K562 (cell line): ENCODE measurements around the gene SMIM10. TPM values are rescaled to one million over a fixed set of nuclear protein-coding genes. Genes with fewer than 3 reads are reported as not detected.

Source experiments
- BMI1 ChIP-seq: fragments of 150-350 bp; IDR thresholded peaks from 2 replicates; pipeline ENCODE4 v1.6.1; 2014; ENCODE audit warnings: low read length
- EGR1 ChIP-seq: fragments of 450-650 bp; conservative IDR thresholded peaks from 2 replicates; pipeline ENCODE4 v1.6.1; 2017; ENCODE audit warnings: mild to moderate bottlenecking
- ETV6 ChIP-seq, 3 experiments: fragments of 150-350 bp in 1 of 3; sonication (generic) in 1 of 3; formaldehyde crosslinking in 1 of 3; IDR thresholded peaks; 2 replicates each; pipeline versions ENCODE4 v1.6.1 to v1.8.0; 2014 to 2022; ENCODE audit warnings: borderline replicate concordance in 2 of 3, low read depth in 2 of 3, antibody characterized with exemption in 1 of 3, low read length in 1 of 3, mild to moderate bottlenecking in 1 of 3, missing genetic modification reagents in 1 of 3
- GABPA ChIP-seq: fragments of 200-800 bp; sonication (Bioruptor generic); conservative IDR thresholded peaks from 2 replicates; pipeline ENCODE4 v1.6.1; 2016; ENCODE audit warnings: low read depth, missing genetic modification characterization, missing compliant biosample characterization
- GATAD2B ChIP-seq: fragments of 450-650 bp; IDR thresholded peaks from 2 replicates; pipeline ENCODE4 v1.6.1; 2017; ENCODE audit warnings: mild to moderate bottlenecking, borderline replicate concordance
- HDAC2 ChIP-seq: fragments of 450-650 bp; IDR thresholded peaks from 2 replicates; pipeline ENCODE4 v1.6.1; 2016; ENCODE audit warnings: mild to moderate bottlenecking
- HMGN3 ChIP-seq: IDR thresholded peaks from 2 replicates; pipeline ENCODE4 v1.6.1; 2011; ENCODE audit warnings: borderline replicate concordance, low read depth, mild to moderate bottlenecking, mixed read lengths, low read length; ENCODE audit not compliant: insufficient read length; ENCODE audit errors: extremely low read depth
- KHSRP ChIP-seq: fragments of 450-650 bp; IDR thresholded peaks from 2 replicates; pipeline ENCODE4 v1.6.1; 2017
- NFYB ChIP-seq: IDR thresholded peaks from 2 replicates; pipeline ENCODE4 v1.6.1; 2011; ENCODE audit warnings: mild to moderate bottlenecking, moderate library complexity; ENCODE audit not compliant: insufficient read length; ENCODE audit errors: extremely low read depth
- POLR2G ChIP-seq: fragments of 200-400 bp; formaldehyde crosslinking; IDR thresholded peaks from 2 replicates; pipeline ENCODE4 v1.6.1; 2017; ENCODE audit warnings: low read depth, mild to moderate bottlenecking, antibody characterized with exemption, low read length, moderate library complexity
- TEAD1 ChIP-seq, 2 experiments: fragments of 450-650 bp in 1 of 2; sonication (generic) in 1 of 2; formaldehyde crosslinking; IDR thresholded peaks; 2 replicates each; pipeline versions ENCODE4 v1.4.0 to v1.8.0; 2020 to 2022; ENCODE audit warnings: mild to moderate bottlenecking in 2 of 2, missing genetic modification reagents in 1 of 2
- ZNF830 ChIP-seq: fragments of 250-450 bp; sonication (Bioruptor Pico); IDR thresholded peaks from 2 replicates; pipeline ENCODE4 v1.5.0; 2021; ENCODE audit warnings: mild to moderate bottlenecking
- polyA plus RNA-seq, 8 experiments: library from polyadenylated mRNA; depleted of rRNA in 4 of 8; stranded (reverse) in 5 of 8; unstranded in 3 of 8; fragments of >200 nt; fragmentation: Nextera tagmentation in 2 of 8; fragmentation: Illumina TruSeq in 1 of 8; extraction: Ambion mirVana in 2 of 8; extraction: Trizol in 1 of 8; gene quantifications; 2 replicates each; pipeline versions ENCODE4 v1.2.1 to v1.2.3, GENCODE V29; 2011 to 2014; ENCODE audit warnings: inconsistent platforms in 1 of 8, missing spikeins in 1 of 8
- total RNA-seq, 7 experiments: library from RNA; depleted of rRNA in 6 of 7; stranded (reverse); fragments of >200 nt in 6 of 7; fragmentation: Illumina TruSeq in 2 of 7; extraction: Trizol in 2 of 7; gene quantifications; 2 replicates each; pipeline versions ENCODE4 v1.2.1 to v1.2.3, GENCODE V29; 2011 to 2021; ENCODE audit warnings: low replicate concordance in 1 of 7
- TF ChIP-seq, protein P1 (sequence below): fragments of 250-450 bp; sonication (Bioruptor Pico); IDR thresholded peaks from 2 replicates; pipeline ENCODE4 v1.8.0; 2021; ENCODE audit warnings: moderate library complexity, mild to moderate bottlenecking, inconsistent platforms
- TF ChIP-seq, protein P2 (sequence below): fragments of 200-800 bp; sonication (Bioruptor generic); IDR thresholded peaks from 2 replicates; pipeline ENCODE4 v1.6.1; 2017; ENCODE audit warnings: missing genetic modification characterization, missing compliant biosample characterization
- TF ChIP-seq, protein P3 (sequence below), 3 experiments: IDR thresholded peaks in 2 of 3; conservative IDR thresholded peaks in 1 of 3; 2 replicates each; pipeline ENCODE4 v1.5.1; 2011 to 2012; ENCODE audit warnings: low read length in 3 of 3, mild to moderate bottlenecking in 3 of 3, control low read depth in 2 of 3, improper control_type of control experiment in 1 of 3, inconsistent platforms in 1 of 3, low read depth in 1 of 3, mixed read lengths in 1 of 3, moderate library complexity in 1 of 3; ENCODE audit not compliant: insufficient read depth in 2 of 3
- TF ChIP-seq, protein P4 (sequence below), 2 experiments: IDR thresholded peaks in 1 of 2; conservative IDR thresholded peaks in 1 of 2; 2 replicates each; pipeline ENCODE4 v1.6.1; 2016; ENCODE audit warnings: low read depth in 2 of 2, mild to moderate bottlenecking in 1 of 2, missing compliant biosample characterization in 1 of 2, missing genetic modification characterization in 1 of 2, moderate library complexity in 1 of 2
- TF ChIP-seq, protein P5 (sequence below): fragments of 450-650 bp; IDR thresholded peaks from 2 replicates; pipeline ENCODE4 v1.7.1; 2018; ENCODE audit warnings: mild to moderate bottlenecking, low read depth; ENCODE audit not compliant: partially characterized antibody

The SMIM10 gene
- total and polyA plus RNA-seq, 9 of the 15 experiments (the other 6 are each of a cell fraction or from before 2014, with no cell fraction given): 2.1 to 25.3 (median 16.4) TPM

DNA sequence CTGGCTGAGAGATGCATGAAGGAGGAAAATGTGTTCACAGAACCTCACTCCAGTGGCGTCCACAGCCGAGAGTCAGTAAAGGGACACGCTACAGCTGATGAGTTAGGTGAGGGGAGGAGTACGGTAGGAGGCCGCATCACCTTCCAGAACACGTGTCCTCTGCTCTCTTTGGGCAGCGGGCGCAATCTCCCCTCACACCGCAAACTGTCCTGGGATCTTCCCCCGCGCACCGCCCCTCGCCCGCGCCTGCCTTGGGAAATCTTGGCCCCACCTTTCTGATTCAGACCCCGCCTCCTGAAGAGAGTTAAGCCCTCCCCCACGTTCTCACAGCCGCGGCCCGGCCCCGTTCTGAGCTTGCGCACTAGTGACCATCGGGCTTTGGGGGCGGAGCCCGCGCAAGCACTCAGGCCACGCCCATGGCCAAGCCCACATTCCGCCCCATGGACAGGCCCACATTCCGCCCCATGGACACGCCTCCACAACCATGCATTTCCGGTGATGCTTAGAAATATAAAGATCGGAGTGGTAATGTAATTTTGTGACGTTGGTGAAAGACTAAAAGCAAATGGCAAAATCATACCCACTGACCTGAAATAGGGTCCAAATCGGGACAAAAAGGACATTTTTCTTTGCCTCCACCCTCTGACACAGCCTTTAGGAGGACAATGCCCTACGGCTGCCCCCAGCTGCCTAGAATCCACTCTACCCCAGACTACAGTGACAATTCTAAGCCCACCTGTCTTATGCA is 13.3 kb downstream of the SMIM10 start (continued):
- TF ChIP-seq, protein P1, sequence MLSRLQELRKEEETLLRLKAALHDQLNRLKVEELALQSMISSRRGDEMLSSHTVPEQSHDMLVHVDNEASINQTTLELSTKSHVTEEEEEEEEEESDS (CRISPR knock-in tag): no peak
- TF ChIP-seq EGR1: peak; percentile 37
- TF ChIP-seq NFYB: no peak
- TF ChIP-seq GABPA (tag): peak; percentile 76
- TF ChIP-seq, protein P2, sequence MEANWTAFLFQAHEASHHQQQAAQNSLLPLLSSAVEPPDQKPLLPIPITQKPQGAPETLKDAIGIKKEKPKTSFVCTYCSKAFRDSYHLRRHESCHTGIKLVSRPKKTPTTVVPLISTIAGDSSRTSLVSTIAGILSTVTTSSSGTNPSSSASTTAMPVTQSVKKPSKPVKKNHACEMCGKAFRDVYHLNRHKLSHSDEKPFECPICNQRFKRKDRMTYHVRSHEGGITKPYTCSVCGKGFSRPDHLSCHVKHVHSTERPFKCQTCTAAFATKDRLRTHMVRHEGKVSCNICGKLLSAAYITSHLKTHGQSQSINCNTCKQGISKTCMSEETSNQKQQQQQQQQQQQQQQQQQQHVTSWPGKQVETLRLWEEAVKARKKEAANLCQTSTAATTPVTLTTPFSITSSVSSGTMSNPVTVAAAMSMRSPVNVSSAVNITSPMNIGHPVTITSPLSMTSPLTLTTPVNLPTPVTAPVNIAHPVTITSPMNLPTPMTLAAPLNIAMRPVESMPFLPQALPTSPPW (CRISPR knock-in tag): peak; percentile 44; the same call in 1 of the 2 replicates
- TF ChIP-seq, protein P3, sequence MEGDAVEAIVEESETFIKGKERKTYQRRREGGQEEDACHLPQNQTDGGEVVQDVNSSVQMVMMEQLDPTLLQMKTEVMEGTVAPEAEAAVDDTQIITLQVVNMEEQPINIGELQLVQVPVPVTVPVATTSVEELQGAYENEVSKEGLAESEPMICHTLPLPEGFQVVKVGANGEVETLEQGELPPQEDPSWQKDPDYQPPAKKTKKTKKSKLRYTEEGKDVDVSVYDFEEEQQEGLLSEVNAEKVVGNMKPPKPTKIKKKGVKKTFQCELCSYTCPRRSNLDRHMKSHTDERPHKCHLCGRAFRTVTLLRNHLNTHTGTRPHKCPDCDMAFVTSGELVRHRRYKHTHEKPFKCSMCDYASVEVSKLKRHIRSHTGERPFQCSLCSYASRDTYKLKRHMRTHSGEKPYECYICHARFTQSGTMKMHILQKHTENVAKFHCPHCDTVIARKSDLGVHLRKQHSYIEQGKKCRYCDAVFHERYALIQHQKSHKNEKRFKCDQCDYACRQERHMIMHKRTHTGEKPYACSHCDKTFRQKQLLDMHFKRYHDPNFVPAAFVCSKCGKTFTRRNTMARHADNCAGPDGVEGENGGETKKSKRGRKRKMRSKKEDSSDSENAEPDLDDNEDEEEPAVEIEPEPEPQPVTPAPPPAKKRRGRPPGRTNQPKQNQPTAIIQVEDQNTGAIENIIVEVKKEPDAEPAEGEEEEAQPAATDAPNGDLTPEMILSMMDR (IDR thresholded peaks at IDR 0.05 in 2 of 3, conservative IDR thresholded peaks at IDR 0.05 in 1 of 3; ENCODE audit: insufficient read depth in 2 of 3, low read depth in 1 of 3, low read length in 3 of 3): no peak
- peak in 1 of 2 experiments; percentile 99; a peak in 2 of 4 replicates for TF ChIP-seq TEAD1 (CRISPR knock-in tag; IDR thresholded peaks at IDR 0.05)
- TF ChIP-seq, protein P4, sequence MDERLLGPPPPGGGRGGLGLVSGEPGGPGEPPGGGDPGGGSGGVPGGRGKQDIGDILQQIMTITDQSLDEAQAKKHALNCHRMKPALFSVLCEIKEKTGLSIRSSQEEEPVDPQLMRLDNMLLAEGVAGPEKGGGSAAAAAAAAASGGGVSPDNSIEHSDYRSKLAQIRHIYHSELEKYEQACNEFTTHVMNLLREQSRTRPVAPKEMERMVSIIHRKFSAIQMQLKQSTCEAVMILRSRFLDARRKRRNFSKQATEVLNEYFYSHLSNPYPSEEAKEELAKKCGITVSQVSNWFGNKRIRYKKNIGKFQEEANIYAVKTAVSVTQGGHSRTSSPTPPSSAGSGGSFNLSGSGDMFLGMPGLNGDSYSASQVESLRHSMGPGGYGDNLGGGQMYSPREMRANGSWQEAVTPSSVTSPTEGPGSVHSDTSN (CRISPR knock-in tag; IDR thresholded peaks at IDR 0.05; ENCODE audit: low read depth): no peak
- TF ChIP-seq, protein P4 (tag; conservative IDR thresholded peaks at IDR 0.05; ENCODE audit: low read depth): no peak
- TF ChIP-seq HDAC2: no peak
- no peak for TF ChIP-seq KHSRP
- peak; percentile 59 for TF ChIP-seq POLR2G
- TF ChIP-seq HMGN3: peak; percentile 60
- no peak for TF ChIP-seq BMI1
- no peak for TF ChIP-seq ZNF830 (CRISPR knock-in tag)
- TF ChIP-seq ETV6 (IDR thresholded peaks at IDR 0.05; ENCODE audit: borderline replicate concordance in 1 of 2, low read depth in 2 of 2, low read length in 1 of 2): no peak
- no peak for TF ChIP-seq ETV6 (CRISPR knock-in tag; IDR thresholded peaks at IDR 0.05; ENCODE audit: borderline replicate concordance)
- TF ChIP-seq, protein P5, sequence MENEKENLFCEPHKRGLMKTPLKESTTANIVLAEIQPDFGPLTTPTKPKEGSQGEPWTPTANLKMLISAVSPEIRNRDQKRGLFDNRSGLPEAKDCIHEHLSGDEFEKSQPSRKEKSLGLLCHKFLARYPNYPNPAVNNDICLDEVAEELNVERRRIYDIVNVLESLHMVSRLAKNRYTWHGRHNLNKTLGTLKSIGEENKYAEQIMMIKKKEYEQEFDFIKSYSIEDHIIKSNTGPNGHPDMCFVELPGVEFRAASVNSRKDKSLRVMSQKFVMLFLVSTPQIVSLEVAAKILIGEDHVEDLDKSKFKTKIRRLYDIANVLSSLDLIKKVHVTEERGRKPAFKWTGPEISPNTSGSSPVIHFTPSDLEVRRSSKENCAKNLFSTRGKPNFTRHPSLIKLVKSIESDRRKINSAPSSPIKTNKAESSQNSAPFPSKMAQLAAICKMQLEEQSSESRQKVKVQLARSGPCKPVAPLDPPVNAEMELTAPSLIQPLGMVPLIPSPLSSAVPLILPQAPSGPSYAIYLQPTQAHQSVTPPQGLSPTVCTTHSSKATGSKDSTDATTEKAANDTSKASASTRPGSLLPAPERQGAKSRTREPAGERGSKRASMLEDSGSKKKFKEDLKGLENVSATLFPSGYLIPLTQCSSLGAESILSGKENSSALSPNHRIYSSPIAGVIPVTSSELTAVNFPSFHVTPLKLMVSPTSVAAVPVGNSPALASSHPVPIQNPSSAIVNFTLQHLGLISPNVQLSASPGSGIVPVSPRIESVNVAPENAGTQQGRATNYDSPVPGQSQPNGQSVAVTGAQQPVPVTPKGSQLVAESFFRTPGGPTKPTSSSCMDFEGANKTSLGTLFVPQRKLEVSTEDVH: no peak
- no peak for TF ChIP-seq GATAD2B
